Colonic mucosa (tissue), 4 donors: ENCODE measurements around the gene RSPO3. TPM values are rescaled to one million over a fixed set of nuclear protein-coding genes. Genes with fewer than 3 reads are reported as not detected.

ENCODE experiments used
- DNase-seq: peaks from one replicate; pipeline ENCODE4 v3.0.0-alpha.2; 2020
- H3K27ac ChIP-seq: fragments of 200-600 bp; one replicate; pipeline ENCODE4 v1.8.0; 2021
- H3K27me3 ChIP-seq: fragments of 200-600 bp; one replicate; pipeline ENCODE4 v1.8.0; 2021
- H3K36me3 ChIP-seq: fragments of 200-600 bp; one replicate; pipeline ENCODE4 v1.8.0; 2021
- H3K4me1 ChIP-seq: fragments of 200-600 bp; one replicate; pipeline ENCODE4 v1.8.0; 2021; ENCODE audit warnings: mild to moderate bottlenecking
- H3K4me3 ChIP-seq: fragments of 200-600 bp; one replicate; pipeline ENCODE4 v1.8.0; 2021
- H3K9ac ChIP-seq, 2 donors: one replicate each; pipeline ENCODE4 v1.7.0; 2013; ENCODE audit warnings: control low read depth in 2 of 2, low read depth in 2 of 2, low read length in 2 of 2
- H3K9me3 ChIP-seq: fragments of 200-600 bp; one replicate; pipeline ENCODE4 v1.8.0; 2021
- CTCF ChIP-seq: fragments of 200-600 bp; IDR thresholded peaks from one replicate; pipeline ENCODE4 v1.8.0; 2022; ENCODE audit warnings: antibody characterized with exemption, mild to moderate bottlenecking
- intact Hi-C: fragments of 100-400 bp; cut with DNase I; formaldehyde crosslinking; loops from one replicate; pipeline ENCODE4 v1.14.1; 2022
- total RNA-seq, 2 donors: library from RNA; stranded (reverse); fragmentation: NEBNext Ultra II Directional in 1 of 2; extraction: Animal tissue kit (Norgen Biotek cat#: 25700) in 1 of 2; gene quantifications; one replicate each; pipeline ENCODE4 v1.2.1, GENCODE V29; 2021
- donor health status: healthy.
- donor health status: DM: no; HTN: no; CAD: no.
- donor health status: DM: no; HTN: no; CAD: no.

The RSPO3 gene
- total RNA-seq, 2 donors from 2014 or later: 1.8 to 4.4 TPM

GRCh38 chr6:127078669-127079068, 39.8 kb upstream of the RSPO3 start:
- DNase-seq: no peak
- H3K27ac ChIP-seq: no peak overlapping the region
- no peaks in the 10 kb centered on the region for H3K9me3 ChIP-seq
- intact Hi-C loops: loop anchor here (10.0 kb wide), 1 partner anchor 274 kb away; no protein-coding TSS in a partner anchor
- no peaks in the 10 kb centered on the region for H3K36me3 ChIP-seq
- TF ChIP-seq CTCF: no peak
- H3K4me1 ChIP-seq: no peaks in the 10 kb centered on the region
- H3K4me3 ChIP-seq: no peak overlapping the region
- H3K9ac ChIP-seq: no peak overlapping the region
- H3K27me3 ChIP-seq: no peaks in the 10 kb centered on the region

GRCh38 chr6:127079681-127080080, 38.8 kb upstream of the RSPO3 start:
- H3K27ac ChIP-seq: no peak overlapping the region
- H3K9ac ChIP-seq: no peak overlapping the region
- no peaks in the 10 kb centered on the region for H3K4me1 ChIP-seq
- DNase-seq: no peak
- H3K27me3 ChIP-seq: no peaks in the 10 kb centered on the region
- no peaks in the 10 kb centered on the region for H3K36me3 ChIP-seq
- TF ChIP-seq CTCF: no peak
- no peaks in the 10 kb centered on the region for H3K9me3 ChIP-seq
- no peak overlapping the region for H3K4me3 ChIP-seq
- intact Hi-C loops: loop anchor here (10.0 kb wide), 1 partner anchor 275 kb away; no protein-coding TSS in a partner anchor

- H3K4me1 ChIP-seq: no peaks in the 10 kb centered on the region
- no peaks in the 10 kb centered on the region for H3K27me3 ChIP-seq
- no peak overlapping the region for H3K27ac ChIP-seq
- DNase-seq: no peak
- no peaks in the 10 kb centered on the region for H3K9me3 ChIP-seq
- no peak overlapping the region for H3K4me3 ChIP-seq
- H3K9ac ChIP-seq: no peak overlapping the region
- H3K36me3 ChIP-seq: no peaks in the 10 kb centered on the region
- TF ChIP-seq CTCF: no peak
- intact Hi-C loops: no loop called here
Measured at GRCh38 chr6:127080081-127080480, 38.4 kb upstream of the RSPO3 start.

- Histone ChIP-seq H3K9me3 (no peaks in the 10 kb centered on the region), H3K4me1 (no peaks in the 10 kb centered on the region), H3K27me3 (no peaks in the 10 kb centered on the region), H3K4me3 (no peak overlapping the region), H3K9ac (no peak overlapping the region), H3K36me3 (no peaks in the 10 kb centered on the region), H3K27ac (no peak overlapping the region)
- TF ChIP-seq CTCF: no peak
- intact Hi-C loops: no loop called here
- no peak for DNase-seq
Measured at GRCh38 chr6:127083231-127083962, 35.1 kb upstream of the RSPO3 start.

- DNase-seq: no peak
- intact Hi-C loops: no loop called here
- no peak for TF ChIP-seq CTCF
- Histone ChIP-seq H3K27me3 (no peaks in the 10 kb centered on the region), H3K4me3 (no peak overlapping the region), H3K9me3 (no peaks in the 10 kb centered on the region), H3K4me1 (no peaks in the 10 kb centered on the region), H3K9ac (no peak overlapping the region), H3K36me3 (no peaks in the 10 kb centered on the region), H3K27ac (no peak overlapping the region)
Measured at GRCh38 chr6:127083963-127084310, 34.5 kb upstream of the RSPO3 start.
